Measurements from ENCODE around the gene ATP10B.

ATP10B gene

DNA sequence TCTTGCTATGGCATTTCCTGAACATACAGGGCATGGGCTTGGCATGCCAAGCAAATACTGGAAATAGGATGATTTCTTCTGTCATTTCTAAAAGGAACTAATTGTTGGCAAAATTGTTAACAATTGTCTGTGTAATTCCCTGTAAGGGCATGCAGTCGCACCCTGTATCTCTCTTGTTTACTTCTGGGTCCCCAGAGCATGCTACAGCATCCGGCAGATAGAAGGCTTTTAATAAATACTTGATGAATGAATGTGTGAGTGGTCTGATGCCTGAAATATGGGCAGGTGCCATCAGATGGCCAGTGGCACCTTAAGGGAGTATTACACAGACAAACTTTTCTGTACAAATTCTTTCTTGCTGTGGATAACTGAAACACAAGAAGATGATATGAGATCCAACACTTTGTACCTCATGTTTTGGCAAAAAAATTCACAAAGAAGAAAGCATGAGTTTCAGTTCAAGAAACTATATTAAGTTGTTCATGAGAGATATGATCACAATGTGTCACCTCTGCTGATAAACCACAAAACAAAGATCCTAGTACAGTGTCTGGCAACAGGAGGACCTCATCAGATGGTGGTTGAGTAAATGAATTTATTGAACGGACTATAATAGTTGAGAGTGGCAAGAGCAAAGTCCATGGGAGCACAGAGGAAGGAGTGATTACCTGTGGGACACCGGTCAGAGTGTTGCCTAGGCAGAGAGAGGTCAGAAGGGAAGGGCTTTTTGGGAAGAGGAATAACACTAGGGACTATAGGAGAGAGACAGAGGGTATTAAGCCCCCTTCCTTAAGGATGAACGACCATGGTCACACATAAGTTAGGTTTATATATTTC, 194.2 kb downstream of the ATP10B start:
- Histone ChIP-seq H3K79me1 (replicated peaks; ENCODE audit: low read length, poor library complexity, severe bottlenecking) (no peaks in the 10 kb centered on the region), H3K27ac (ENCODE audit: low read length, poor library complexity, severe bottlenecking) (no peak overlapping the region), H3K23ac (ENCODE audit: low read length in 2 of 2) (no peak overlapping the region), H3K4me2 (ENCODE audit: low read length, poor library complexity, severe bottlenecking) (no peak overlapping the region), H3K18ac (ENCODE audit: low read depth in 1 of 2, low read length in 2 of 2) (no peak overlapping the region), H3K9me3 (ENCODE audit: control insufficient read depth, low read length) (no peaks in the 10 kb centered on the region), H3K4me1 (ENCODE audit: control insufficient read depth, insufficient read depth, low read depth, low read length) (no peaks in the 10 kb centered on the region), H2BK120ac (ENCODE audit: low read depth, low read length) (no peak overlapping the region), H2AK5ac (ENCODE audit: low read length, severe bottlenecking) (no peak overlapping the region), H4K91ac (ENCODE audit: low read length) (no peak overlapping the region), H4K8ac (ENCODE audit: low read length) (no peak overlapping the region), H2BK15ac (ENCODE audit: low read depth, poor library complexity, severe bottlenecking) (no peak overlapping the region), H2BK5ac (ENCODE audit: low read depth, low read length, poor library complexity, severe bottlenecking) (no peak overlapping the region), H3K9ac (ENCODE audit: low read length) (no peak overlapping the region), H3K4ac (ENCODE audit: low read depth in 1 of 2, low read length in 2 of 2) (no peak overlapping the region), H3K14ac (ENCODE audit: low read length in 2 of 2) (no peak overlapping the region), H2AFZ (ENCODE audit: low read depth, low read length) (no peak overlapping the region), H3K36me3 (ENCODE audit: control insufficient read depth in 1 of 2, insufficient read depth in 2 of 2, low read depth in 1 of 2, low read length in 2 of 2) (no peaks in the 10 kb centered on the region), H2BK12ac (ENCODE audit: low read length in 2 of 2) (no peak overlapping the region), H3K4me3 (ENCODE audit: insufficient read depth in 1 of 2, low read depth in 1 of 2, low read length in 2 of 2) (no peak overlapping the region), H3K27me3 (ENCODE audit: control insufficient read depth in 1 of 2, insufficient read depth in 1 of 2, low read length in 2 of 2) (no peaks in the 10 kb centered on the region)
- WGBS, result 70% methylated on average over 4 of the region's 5 CpGs
- DNase-seq, result no peak

DNA sequence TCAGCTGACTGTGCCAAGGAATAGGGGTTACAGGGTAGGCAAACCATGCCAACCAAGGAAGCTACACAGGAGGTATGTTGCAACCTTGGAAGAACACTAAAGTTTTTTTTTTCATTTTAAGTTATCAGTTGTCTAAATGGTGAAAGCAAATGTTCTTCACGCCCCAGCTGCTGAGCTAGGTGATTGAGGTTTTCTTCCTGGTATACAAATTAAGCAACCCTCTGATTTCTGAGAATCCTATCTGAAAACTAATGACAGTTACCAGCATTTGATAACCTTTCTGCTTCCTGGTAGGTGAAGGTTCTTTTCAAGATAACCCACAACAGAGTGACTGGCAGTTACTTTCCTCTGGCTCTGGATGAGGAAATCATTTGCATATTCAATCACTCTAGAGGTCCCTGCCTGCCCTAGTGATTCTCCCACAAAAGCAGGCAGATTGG, 194.9 kb downstream of the ATP10B start:
- WGBS, result no CpG with 5 or more reads among the region's 1 CpG
- Histone ChIP-seq H2BK12ac (ENCODE audit: low read length in 2 of 2) (no peak overlapping the region), H2AK5ac (ENCODE audit: low read length, severe bottlenecking) (no peak overlapping the region), H2BK15ac (ENCODE audit: low read depth, poor library complexity, severe bottlenecking) (no peak overlapping the region), H4K8ac (ENCODE audit: low read length) (no peak overlapping the region), H3K14ac (ENCODE audit: low read length in 2 of 2) (no peak overlapping the region), H2BK120ac (ENCODE audit: low read depth, low read length) (no peak overlapping the region), H3K4me2 (ENCODE audit: low read length, poor library complexity, severe bottlenecking) (no peak overlapping the region), H3K9ac (ENCODE audit: low read length) (no peak overlapping the region), H2BK5ac (ENCODE audit: low read depth, low read length, poor library complexity, severe bottlenecking) (no peak overlapping the region), H3K23ac (ENCODE audit: low read length in 2 of 2) (no peak overlapping the region), H3K36me3 (ENCODE audit: control insufficient read depth in 1 of 2, insufficient read depth in 2 of 2, low read depth in 1 of 2, low read length in 2 of 2) (no peaks in the 10 kb centered on the region), H3K4ac (ENCODE audit: low read depth in 1 of 2, low read length in 2 of 2) (no peak overlapping the region), H3K27me3 (ENCODE audit: control insufficient read depth in 1 of 2, insufficient read depth in 1 of 2, low read length in 2 of 2) (no peaks in the 10 kb centered on the region), H3K4me1 (ENCODE audit: control insufficient read depth, insufficient read depth, low read depth, low read length) (no peaks in the 10 kb centered on the region), H2AFZ (ENCODE audit: low read depth, low read length) (no peak overlapping the region), H3K79me1 (replicated peaks; ENCODE audit: low read length, poor library complexity, severe bottlenecking) (no peaks in the 10 kb centered on the region), H3K9me3 (ENCODE audit: control insufficient read depth, low read length) (no peaks in the 10 kb centered on the region), H4K91ac (ENCODE audit: low read length) (no peak overlapping the region), H3K4me3 (ENCODE audit: insufficient read depth in 1 of 2, low read depth in 1 of 2, low read length in 2 of 2) (no peak overlapping the region), H3K18ac (ENCODE audit: low read depth in 1 of 2, low read length in 2 of 2) (no peak overlapping the region), H3K27ac (ENCODE audit: low read length, poor library complexity, severe bottlenecking) (no peak overlapping the region)
- DNase-seq, result no peak

DNA sequence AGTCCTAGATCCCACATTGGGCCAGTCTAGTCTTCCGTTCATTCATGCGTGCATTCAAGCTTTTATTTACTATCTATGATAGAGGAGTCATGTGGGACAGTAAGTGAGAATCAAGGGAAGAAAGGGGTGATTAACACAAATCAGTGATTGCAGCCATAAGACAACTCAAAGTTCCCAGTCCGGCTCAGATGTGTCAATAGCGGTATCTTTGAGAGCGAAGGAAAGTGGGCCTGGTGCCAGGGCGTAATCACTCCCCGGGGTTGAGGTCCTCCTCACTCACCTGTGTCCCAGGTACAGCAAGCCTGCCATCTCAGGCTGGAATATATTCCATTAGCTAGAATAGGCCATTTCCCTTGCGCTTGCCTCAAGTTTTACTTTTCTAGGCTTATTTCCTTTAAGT, 196.3 kb downstream of the ATP10B start:
- no peaks in the 10 kb centered on the region for H3K9me3 ChIP-seq (ENCODE audit: control insufficient read depth, low read length)
- no peak overlapping the region for H3K23ac ChIP-seq (ENCODE audit: low read length in 2 of 2)
- 93% methylated on average over 8 of the region's 8 CpGs for WGBS
- no peaks in the 10 kb centered on the region for H3K4me1 ChIP-seq (ENCODE audit: control insufficient read depth, insufficient read depth, low read depth, low read length)
- H3K36me3 ChIP-seq (ENCODE audit: control insufficient read depth in 1 of 2, insufficient read depth in 2 of 2, low read depth in 1 of 2, low read length in 2 of 2), result no peaks in the 10 kb centered on the region
- no peak overlapping the region for H3K4ac ChIP-seq (ENCODE audit: low read depth in 1 of 2, low read length in 2 of 2)
- no peak overlapping the region for H3K4me3 ChIP-seq (ENCODE audit: insufficient read depth in 1 of 2, low read depth in 1 of 2, low read length in 2 of 2)
- H3K27me3 ChIP-seq (ENCODE audit: control insufficient read depth in 1 of 2, insufficient read depth in 1 of 2, low read length in 2 of 2), result no peaks in the 10 kb centered on the region
- no peak overlapping the region for H2AK5ac ChIP-seq (ENCODE audit: low read length, severe bottlenecking)
- no peak overlapping the region for H3K14ac ChIP-seq (ENCODE audit: low read length in 2 of 2)
- H2BK120ac ChIP-seq (ENCODE audit: low read depth, low read length), result no peak overlapping the region
- no peak overlapping the region for H3K4me2 ChIP-seq (ENCODE audit: low read length, poor library complexity, severe bottlenecking)
- no peak overlapping the region for H4K8ac ChIP-seq (ENCODE audit: low read length)
- H2BK15ac ChIP-seq (ENCODE audit: low read depth, poor library complexity, severe bottlenecking), result no peak overlapping the region
- H4K91ac ChIP-seq (ENCODE audit: low read length), result no peak overlapping the region
- no peaks in the 10 kb centered on the region for H3K79me1 ChIP-seq (replicated peaks; ENCODE audit: low read length, poor library complexity, severe bottlenecking)
- no peak overlapping the region for H3K9ac ChIP-seq (ENCODE audit: low read length)
- H2BK5ac ChIP-seq (ENCODE audit: low read depth, low read length, poor library complexity, severe bottlenecking), result no peak overlapping the region
- H2BK12ac ChIP-seq (ENCODE audit: low read length in 2 of 2), result no peak overlapping the region
- no peak overlapping the region for H3K18ac ChIP-seq (ENCODE audit: low read depth in 1 of 2, low read length in 2 of 2)
- no peak overlapping the region for H3K27ac ChIP-seq (ENCODE audit: low read length, poor library complexity, severe bottlenecking)
- DNase-seq, result no peak
- no peak overlapping the region for H2AFZ ChIP-seq (ENCODE audit: low read depth, low read length)

DNA sequence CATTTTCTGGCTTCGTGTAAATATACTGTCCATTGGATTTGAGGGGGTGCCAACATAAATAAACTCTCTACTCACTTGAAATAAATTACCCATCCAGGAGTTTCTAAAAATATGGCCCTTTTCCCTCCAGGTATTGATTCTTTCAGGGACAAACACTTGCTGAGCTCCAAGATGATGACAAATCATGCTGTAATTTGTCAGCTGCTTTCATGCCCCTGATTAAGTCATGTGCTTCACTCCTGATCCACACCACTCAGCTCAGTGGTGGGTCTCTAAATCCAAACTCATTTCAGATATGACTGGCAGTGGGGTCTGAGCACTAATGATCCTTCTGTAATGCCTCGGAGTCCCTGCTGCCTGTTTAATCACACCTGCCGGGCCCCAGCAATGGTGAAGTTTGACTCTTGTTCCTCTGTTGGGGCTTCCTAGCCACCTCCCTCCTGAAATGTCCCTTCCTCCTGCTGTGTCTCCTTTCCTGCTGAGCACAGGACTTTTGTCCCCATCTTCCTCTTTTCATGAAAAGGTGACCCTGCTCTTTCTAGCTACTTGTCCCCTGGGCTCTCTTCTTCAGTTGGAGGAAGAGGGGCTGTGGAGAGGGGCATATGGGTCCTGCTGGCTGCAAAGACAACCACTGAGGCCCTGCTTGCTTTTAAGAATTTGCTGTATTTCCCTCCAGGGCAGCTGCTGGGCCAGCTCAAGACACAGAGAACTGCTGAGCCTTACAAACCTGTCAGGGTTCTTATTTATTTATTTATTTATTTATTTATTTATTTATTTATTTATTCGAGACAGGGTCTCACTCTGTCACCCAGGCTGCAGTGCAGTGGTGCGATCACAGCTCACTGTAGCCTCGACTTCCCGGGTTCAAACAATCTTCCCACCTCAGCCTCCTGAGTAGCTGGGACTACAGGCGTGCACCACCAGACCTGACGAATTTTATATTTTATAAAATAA, 200.0 kb downstream of the ATP10B start:
- Histone ChIP-seq H2AFZ (ENCODE audit: low read depth, low read length) (no peak overlapping the region), H3K4me1 (ENCODE audit: control insufficient read depth, insufficient read depth, low read depth, low read length) (no peaks in the 10 kb centered on the region), H2BK120ac (ENCODE audit: low read depth, low read length) (no peak overlapping the region), H3K18ac (ENCODE audit: low read depth in 1 of 2, low read length in 2 of 2) (no peak overlapping the region), H2BK12ac (ENCODE audit: low read length in 2 of 2) (no peak overlapping the region), H3K4me3 (ENCODE audit: insufficient read depth in 1 of 2, low read depth in 1 of 2, low read length in 2 of 2) (no peak overlapping the region), H4K91ac (ENCODE audit: low read length) (no peak overlapping the region), H2BK5ac (ENCODE audit: low read depth, low read length, poor library complexity, severe bottlenecking) (no peak overlapping the region), H3K23ac (ENCODE audit: low read length in 2 of 2) (no peak overlapping the region), H3K27me3 (ENCODE audit: control insufficient read depth in 1 of 2, insufficient read depth in 1 of 2, low read length in 2 of 2) (no peaks in the 10 kb centered on the region), H3K79me1 (replicated peaks; ENCODE audit: low read length, poor library complexity, severe bottlenecking) (no peaks in the 10 kb centered on the region), H3K4me2 (ENCODE audit: low read length, poor library complexity, severe bottlenecking) (no peak overlapping the region), H2AK5ac (ENCODE audit: low read length, severe bottlenecking) (no peak overlapping the region), H3K36me3 (ENCODE audit: control insufficient read depth in 1 of 2, insufficient read depth in 2 of 2, low read depth in 1 of 2, low read length in 2 of 2) (no peaks in the 10 kb centered on the region), H3K14ac (ENCODE audit: low read length in 2 of 2) (no peak overlapping the region), H4K8ac (ENCODE audit: low read length) (no peak overlapping the region), H3K27ac (ENCODE audit: low read length, poor library complexity, severe bottlenecking) (no peak overlapping the region), H2BK15ac (ENCODE audit: low read depth, poor library complexity, severe bottlenecking) (no peak overlapping the region), H3K9me3 (ENCODE audit: control insufficient read depth, low read length) (no peaks in the 10 kb centered on the region), H3K4ac (ENCODE audit: low read depth in 1 of 2, low read length in 2 of 2) (no peak overlapping the region), H3K9ac (ENCODE audit: low read length) (no peak overlapping the region)
- no peak for DNase-seq
- WGBS, result 83% methylated on average over 7 of the region's 9 CpGs

All from mesenchymal stem cell (in vitro differentiated cells and primary cell).